ENCODE results near the gene KIAA2012. TPM values are rescaled to one million over a fixed set of nuclear protein-coding genes. Genes with fewer than 3 reads are reported as not detected.

Gene KIAA2012
- total and polyA plus RNA-seq, 2 of the 4 experiments (the other 2 are of a cell fraction): under 0.01 to 0.09 TPM

GRCh38 chr2:202249521-202250253 is 176.6 kb downstream of the KIAA2012 start:
- Histone ChIP-seq H3K9me1 (ENCODE audit: insufficient read depth, low read length) (no peaks in the 10 kb centered on the region), H3K9me3 (ENCODE audit: control insufficient read depth, insufficient read depth, low read length) (peaks cover 1% of the 10 kb centered on the region; the same call in 1 of the 2 replicates), H3K23ac (ENCODE audit: low read depth, low read length) (no peak overlapping the region), H3K27me3 (ENCODE audit: control insufficient read depth, insufficient read depth, low read length) (no peaks in the 10 kb centered on the region), H4K91ac (ENCODE audit: insufficient read depth, low read depth, low read length) (no peak overlapping the region), H3K4ac (ENCODE audit: low read depth, low read length) (no peak overlapping the region), H3K79me1 (ENCODE audit: low read depth in 1 of 2, low read length in 2 of 2) (no peaks in the 10 kb centered on the region), H3K4me1 (ENCODE audit: control insufficient read depth, insufficient read depth, low read length) (no peaks in the 10 kb centered on the region; the same call in 1 of the 2 replicates), H3K4me3 (ENCODE audit: insufficient read depth, low read depth, low read length) (no peak overlapping the region), H3K56ac (ENCODE audit: extremely low read depth, insufficient read depth, low read length) (no peak overlapping the region), H2BK120ac (ENCODE audit: low read depth, low read length) (no peak overlapping the region), H4K20me1 (ENCODE audit: insufficient read depth, low read length) (no peaks in the 10 kb centered on the region), H3K4me2 (ENCODE audit: low read depth, low read length) (no peak overlapping the region), H2BK20ac (ENCODE audit: low read depth, low read length) (no peak overlapping the region), H2AFZ (replicated peaks; ENCODE audit: low read length, poor library complexity) (no peak overlapping the region), H3K18ac (ENCODE audit: low read depth, low read length) (no peak overlapping the region), H4K5ac (ENCODE audit: low read depth, low read length) (no peak overlapping the region), H4K8ac (ENCODE audit: low read depth in 2 of 2, low read length in 2 of 2) (no peak overlapping the region), H3K14ac (replicated peaks; ENCODE audit: low read depth, low read length) (no peak overlapping the region), H2AK9ac (replicated peaks; ENCODE audit: low read depth, low read length, poor library complexity) (no peak overlapping the region), H2AK5ac (ENCODE audit: low read depth, low read length) (no peak overlapping the region), H3K9ac (ENCODE audit: low read depth, low read length) (no peak overlapping the region), H3K36me3 (ENCODE audit: control insufficient read depth, insufficient read depth, low read length) (no peaks in the 10 kb centered on the region), H2BK5ac (ENCODE audit: low read depth, low read length, poor library complexity, severe bottlenecking) (no peak overlapping the region), H2BK15ac (ENCODE audit: low read depth, low read length) (no peak overlapping the region), H3K27ac (ENCODE audit: insufficient read depth, low read length) (no peak overlapping the region)
- DNase-seq (peak; percentile 22), ATAC-seq (ENCODE audit: low read depth) (no peak)
- POLR2A ChIA-PET (ENCODE audit: unreplicated experiment): no interaction called here
- intact Hi-C loops (cut with micrococcal nuclease): no loop called here
- no peak for TF ChIP-seq MAFK (IDR thresholded peaks at IDR 0.05; ENCODE audit: low read depth, low read length)
- no peak for TF ChIP-seq FOS (IDR thresholded peaks at IDR 0.05; ENCODE audit: low read depth, low read length)
- TF ChIP-seq ELK1 (IDR thresholded peaks at IDR 0.05; ENCODE audit: borderline replicate concordance, low read depth, low read length): no peak
- no peak for TF ChIP-seq MXI1 (IDR thresholded peaks at IDR 0.05; ENCODE audit: borderline replicate concordance, low read depth, low read length)
- TF ChIP-seq CTCF (conservative IDR thresholded peaks at IDR 0.05; ENCODE audit: low read depth, low read length): no peak
- no peak for TF ChIP-seq POLR2A (IDR thresholded peaks at IDR 0.05; ENCODE audit: low read depth, low read length)
- no peak for TF ChIP-seq RCOR1 (IDR thresholded peaks at IDR 0.05; ENCODE audit: insufficient replicate concordance, low read length)
- no peak for TF ChIP-seq SMC3 (IDR thresholded peaks at IDR 0.05; ENCODE audit: low read depth, low read length)
- TF ChIP-seq MAZ (IDR thresholded peaks at IDR 0.05; ENCODE audit: borderline replicate concordance, low read depth, low read length): no peak
- TF ChIP-seq USF2 (IDR thresholded peaks at IDR 0.05; ENCODE audit: low read depth, low read length): no peak
- TF ChIP-seq CHD1 (IDR thresholded peaks at IDR 0.05; ENCODE audit: low read depth, low read length): no peak
- no peak for TF ChIP-seq RFX5 (IDR thresholded peaks at IDR 0.05; ENCODE audit: low read depth, low read length)
- TF ChIP-seq BHLHE40 (IDR thresholded peaks at IDR 0.05; ENCODE audit: low read depth, low read length): no peak
- TF ChIP-seq CEBPB (IDR thresholded peaks at IDR 0.05; ENCODE audit: low read depth, low read length): no peak
- no peak for TF ChIP-seq NFE2L2 (IDR thresholded peaks at IDR 0.05; ENCODE audit: low read depth, low read length)
- TF ChIP-seq RAD21 (IDR thresholded peaks at IDR 0.05; ENCODE audit: low read length): no peak
- in situ Hi-C loops (cut with MboI; ENCODE audit: low sequenced_read_pairs): no loop called here
- WGBS, 2 experiments (ENCODE audit: extremely low coverage in 2 of 2, insufficient read length in 1 of 2): 100% methylated on average over 2 of the region's 10 CpGs; no CpG with 5 or more reads in 1 of the 2 experiments
- dilution Hi-C loops (cut with HindIII; ENCODE audit: low sequenced_read_pairs, unreplicated experiment): no loop called here
- CTCF ChIA-PET: no interaction called here
- BruUV-seq (replicated peaks): no TSS peak

Measured in IMR-90 (cell line).